Trophoblast cell (in vitro differentiated cells and primary cell): Measurements from ENCODE around the gene SAMD8.
A peak's percentile ranks its signal among the peaks of the same experiment; 100 is the strongest.
"Not testable (repeated sequence)": the region's sequence is repeated elsewhere in the genome, so short reads cannot be mapped to it uniquely, and the experiment has no call there.

Experiments used
- DNase-seq, 2 donors: peaks; one replicate each; pipeline ENCODE4 v3.0.0-alpha.2; 2016
- H2AFZ ChIP-seq: 2 replicates; pipeline ENCODE4 v1.6.1; 2013; ENCODE audit warnings: low read length, moderate library complexity, mild to moderate bottlenecking; ENCODE audit not compliant: insufficient read depth, poor library complexity
- H2AK5ac ChIP-seq: 2 replicates; pipeline ENCODE4 v1.6.1; 2013; ENCODE audit warnings: mild to moderate bottlenecking, low read length
- H2BK120ac ChIP-seq: 2 replicates; pipeline ENCODE4 v1.6.1; 2013; ENCODE audit warnings: low read length, mild to moderate bottlenecking, moderate library complexity; ENCODE audit not compliant: insufficient read depth, poor library complexity
- H2BK12ac ChIP-seq: 2 replicates; pipeline ENCODE4 v1.6.1; 2013; ENCODE audit warnings: mild to moderate bottlenecking, low read length, moderate library complexity
- H2BK5ac ChIP-seq: 2 replicates; pipeline ENCODE4 v1.6.1; 2013; ENCODE audit warnings: low read length, low read depth, moderate library complexity, mild to moderate bottlenecking; ENCODE audit not compliant: poor library complexity
- H3K14ac ChIP-seq: 2 replicates; pipeline ENCODE4 v1.6.1; 2013; ENCODE audit warnings: mild to moderate bottlenecking, low read length
- H3K18ac ChIP-seq: 2 replicates; pipeline ENCODE4 v1.6.1; 2013; ENCODE audit warnings: mild to moderate bottlenecking, low read length
- H3K23ac ChIP-seq: 2 replicates; pipeline ENCODE4 v1.6.1; 2013; ENCODE audit warnings: low read length
- H3K27ac ChIP-seq: 2 replicates; pipeline ENCODE4 v1.5.1; 2013; ENCODE audit warnings: low read depth, mild to moderate bottlenecking, inconsistent platforms, low read length, moderate library complexity
- H3K27me3 ChIP-seq: 2 replicates; pipeline ENCODE4 v1.6.1; 2013; ENCODE audit warnings: inconsistent platforms, mild to moderate bottlenecking, low read length, moderate library complexity; ENCODE audit not compliant: insufficient read depth
- H3K36me3 ChIP-seq, 2 experiments: 1 replicate in 1 of 2; 2 replicates in 1 of 2; pipeline ENCODE4 v1.6.1; 2013; ENCODE audit warnings: low read length in 2 of 2, mild to moderate bottlenecking in 2 of 2, moderate library complexity in 1 of 2; ENCODE audit not compliant: insufficient read depth in 2 of 2, control insufficient read depth in 1 of 2
- H3K4ac ChIP-seq: 2 replicates; pipeline ENCODE4 v1.6.1; 2013; ENCODE audit warnings: low read depth, mild to moderate bottlenecking, low read length, moderate library complexity
- H3K4me1 ChIP-seq, 2 experiments: 1 replicate in 1 of 2; 2 replicates in 1 of 2; pipeline ENCODE4 v1.6.1; 2013; ENCODE audit warnings: low read length in 2 of 2, mild to moderate bottlenecking in 2 of 2, moderate library complexity in 1 of 2; ENCODE audit not compliant: insufficient read depth in 2 of 2, control insufficient read depth in 1 of 2
- H3K4me2 ChIP-seq: 2 replicates; pipeline ENCODE4 v1.6.1; 2013; ENCODE audit warnings: inconsistent platforms, mild to moderate bottlenecking, low read length, moderate library complexity
- H3K4me3 ChIP-seq: 2 replicates; pipeline ENCODE4 v1.5.1; 2013; ENCODE audit warnings: mild to moderate bottlenecking, low read depth, low read length, inconsistent platforms
- H3K79me1 ChIP-seq: one replicate; pipeline ENCODE4 v1.6.1; 2013; ENCODE audit warnings: low read length
- H3K79me2 ChIP-seq: 2 replicates; pipeline ENCODE4 v1.6.1; 2013; ENCODE audit warnings: low read length, mild to moderate bottlenecking; ENCODE audit not compliant: control insufficient read depth, insufficient read depth, poor library complexity
- H3K9ac ChIP-seq: 2 replicates; pipeline ENCODE4 v1.6.1; 2013; ENCODE audit warnings: mild to moderate bottlenecking, low read length
- H3K9me3 ChIP-seq: 2 replicates; pipeline ENCODE4 v1.6.1; 2013; ENCODE audit warnings: low read depth, mild to moderate bottlenecking, control low read depth, inconsistent platforms, low read length; ENCODE audit not compliant: insufficient read depth
- H4K12ac ChIP-seq: 2 replicates; pipeline ENCODE4 v1.6.1; 2013; ENCODE audit warnings: low read depth, mild to moderate bottlenecking, low read length, moderate library complexity
- H4K8ac ChIP-seq: 2 replicates; pipeline ENCODE4 v1.6.1; 2013; ENCODE audit warnings: low read depth, mild to moderate bottlenecking, low read length, moderate library complexity
- H4K91ac ChIP-seq: one replicate; pipeline ENCODE4 v1.6.1; 2013; ENCODE audit warnings: low read depth, mild to moderate bottlenecking, low read length, moderate library complexity
- whole genome bisulfite sequencing: extraction: QIAGEN DNeasy Blood & Tissue Kit; methylation state at CpG from one replicate; pipeline ENCODE4 v1.1.7; 2013; ENCODE audit warnings: missing lambda C conversion rate; ENCODE audit not compliant: insufficient read length, insufficient coverage; ENCODE audit errors: extremely low coverage; 5-methylcytosine and 5-hydroxymethylcytosine counted together

Gene SAMD8

DNA sequence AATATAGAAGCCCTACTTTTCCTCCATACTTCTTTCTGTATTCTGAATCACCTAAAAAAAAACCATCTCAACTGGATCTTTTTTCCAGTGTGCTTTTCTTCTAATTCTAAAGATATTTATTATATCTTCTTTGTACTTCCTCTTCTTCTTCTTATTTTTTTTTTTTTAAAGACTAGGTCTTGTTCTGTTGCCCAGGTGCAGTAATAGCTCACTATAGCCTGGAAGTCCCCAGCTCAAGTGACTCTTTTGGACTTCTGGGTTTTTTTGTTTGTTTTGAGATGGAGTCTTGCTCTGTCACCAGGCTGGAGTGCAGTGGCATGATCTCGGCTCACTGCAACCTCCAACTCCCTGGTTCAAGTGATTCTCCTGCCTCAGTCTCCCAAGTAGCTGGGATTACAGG, 17.5 kb downstream of the SAMD8 start:
- H3K36me3 ChIP-seq, H2AFZ ChIP-seq, H4K8ac ChIP-seq, H2AK5ac ChIP-seq, H3K14ac ChIP-seq, H3K9me3 ChIP-seq, H3K23ac ChIP-seq, H4K12ac ChIP-seq, H3K18ac ChIP-seq, H4K91ac ChIP-seq, DNase-seq, H3K4me3 ChIP-seq, H3K27me3 ChIP-seq, H3K79me2 ChIP-seq, H3K4me1 ChIP-seq, H3K79me1 ChIP-seq, H3K4me2 ChIP-seq, H2BK120ac ChIP-seq, H2BK5ac ChIP-seq, H2BK12ac ChIP-seq, H3K27ac ChIP-seq, H3K4ac ChIP-seq, H3K9ac ChIP-seq: not testable (repeated sequence)
- no CpG with 5 or more reads among the region's 1 CpG for WGBS

DNA sequence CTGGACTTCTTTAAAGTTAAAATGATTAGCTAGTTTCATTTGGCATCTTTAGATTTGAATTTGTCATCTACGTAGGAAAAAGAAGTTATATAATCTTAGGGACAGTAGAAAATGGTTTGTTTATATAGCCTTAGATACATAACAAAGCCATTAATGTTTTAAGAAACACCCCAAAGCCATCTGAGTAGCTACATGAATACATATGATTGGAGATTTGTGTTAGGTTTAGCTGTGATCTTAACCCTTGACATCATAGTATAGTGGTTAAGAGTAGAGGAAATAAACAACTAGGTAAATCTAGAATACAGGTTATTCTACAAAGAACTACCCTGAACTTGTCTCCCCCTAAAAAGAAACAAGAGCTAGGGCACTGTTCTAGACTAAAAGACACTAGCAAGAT, 18.1 kb downstream of the SAMD8 start:
- DNase-seq = no peak
- no peak overlapping the region for H4K12ac ChIP-seq
- no peaks in the 10 kb centered on the region for H3K36me3 ChIP-seq
- no peak overlapping the region for H4K8ac ChIP-seq
- no peak overlapping the region for H3K27ac ChIP-seq
- WGBS = no CpG with 5 or more reads among the region's 1 CpG
- no peaks in the 10 kb centered on the region for H3K27me3 ChIP-seq
- no peaks in the 10 kb centered on the region for H3K79me1 ChIP-seq
- H2BK12ac ChIP-seq = no peak overlapping the region
- H3K4me3 ChIP-seq = no peak overlapping the region
- H3K4me1 ChIP-seq = no peaks in the 10 kb centered on the region
- no peak overlapping the region for H2AK5ac ChIP-seq
- no peak overlapping the region for H3K18ac ChIP-seq
- no peak overlapping the region for H2BK120ac ChIP-seq
- H3K4ac ChIP-seq = no peak overlapping the region
- no peak overlapping the region for H3K4me2 ChIP-seq
- H3K9ac ChIP-seq = no peak overlapping the region
- H2AFZ ChIP-seq = no peak overlapping the region
- no peaks in the 10 kb centered on the region for H3K9me3 ChIP-seq
- H4K91ac ChIP-seq = no peak overlapping the region
- H3K79me2 ChIP-seq = no peaks in the 10 kb centered on the region
- H3K14ac ChIP-seq = no peak overlapping the region
- H3K23ac ChIP-seq = no peak overlapping the region
- no peak overlapping the region for H2BK5ac ChIP-seq

- not testable (repeated sequence) for H3K23ac ChIP-seq, H3K79me2 ChIP-seq, H3K4me2 ChIP-seq, H3K9ac ChIP-seq, H3K4me3 ChIP-seq, H3K27me3 ChIP-seq, H2AK5ac ChIP-seq, H2BK12ac ChIP-seq, H2BK5ac ChIP-seq, H4K12ac ChIP-seq, H3K79me1 ChIP-seq, DNase-seq, H3K14ac ChIP-seq, H4K91ac ChIP-seq, H4K8ac ChIP-seq, H3K9me3 ChIP-seq, H2BK120ac ChIP-seq, H3K18ac ChIP-seq, H3K4me1 ChIP-seq, H3K27ac ChIP-seq, H3K36me3 ChIP-seq, H2AFZ ChIP-seq, H3K4ac ChIP-seq
- no CpG with 5 or more reads among the region's 3 CpGs for WGBS
Observed at GRCh38 chr10:75133701-75134100, 22.2 kb downstream of the SAMD8 start.

DNA sequence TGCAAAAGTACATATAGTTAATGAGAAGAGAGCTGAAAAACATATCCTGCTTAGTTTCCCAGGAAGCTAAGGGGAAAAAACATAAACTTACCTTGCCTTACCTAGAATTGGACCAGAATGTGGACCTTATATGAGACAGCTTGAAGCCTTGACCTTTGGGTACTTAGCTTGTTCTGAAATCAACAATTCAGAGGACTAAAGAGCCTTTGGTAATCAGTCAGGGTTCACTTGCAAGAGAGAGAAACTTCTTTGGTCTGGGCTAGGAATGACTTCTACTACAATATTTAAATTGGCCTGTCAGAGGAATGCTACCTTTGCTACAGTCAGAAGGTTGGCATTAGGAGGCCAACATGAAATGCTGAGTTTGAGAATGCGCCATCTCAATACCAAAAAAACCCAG, 24.9 kb downstream of the SAMD8 start:
- H2BK12ac ChIP-seq = no peak overlapping the region
- H3K4me2 ChIP-seq = no peak overlapping the region
- no peak overlapping the region for H2BK5ac ChIP-seq
- no peak overlapping the region for H3K14ac ChIP-seq
- H2AFZ ChIP-seq = no peak overlapping the region
- no peak overlapping the region for H2BK120ac ChIP-seq
- H3K4me3 ChIP-seq = no peak overlapping the region
- no peaks in the 10 kb centered on the region for H3K4me1 ChIP-seq
- no peaks in the 10 kb centered on the region for H3K27me3 ChIP-seq
- no peaks in the 10 kb centered on the region for H3K79me1 ChIP-seq
- H3K79me2 ChIP-seq = no peaks in the 10 kb centered on the region
- H4K91ac ChIP-seq = no peak overlapping the region
- no peaks in the 10 kb centered on the region for H3K9me3 ChIP-seq
- no peak overlapping the region for H2AK5ac ChIP-seq
- DNase-seq = peak in 1 of 2 donors; percentile 41
- H3K27ac ChIP-seq = no peak overlapping the region
- H4K8ac ChIP-seq = no peak overlapping the region
- H3K18ac ChIP-seq = no peak overlapping the region
- H3K4ac ChIP-seq = no peak overlapping the region
- no CpG with 5 or more reads among the region's 1 CpG for WGBS
- H4K12ac ChIP-seq = no peak overlapping the region
- no peak overlapping the region for H3K23ac ChIP-seq
- H3K9ac ChIP-seq = no peak overlapping the region
- no peaks in the 10 kb centered on the region for H3K36me3 ChIP-seq
